Endothelial cell of umbilical vein (primary cell): ENCODE results near the gene PPFIA1. TPM values are rescaled to one million over a fixed set of nuclear protein-coding genes. Genes with fewer than 3 reads are reported as not detected.

ENCODE experiments used
- BruUV-seq: library from RNA; stranded (reverse); fragments of 400-500 nt; replicated peaks from 2 replicates; lab custom pipeline; 2021; lab: Mats Ljungman, UMichigan
- CTCF ChIA-PET: fragments of 300-600, 350-600 bp; sonication (Branson Sonifier 250); formaldehyde crosslinking; loops from one replicate; lab custom pipeline; 2021; ENCODE audit warnings: antibody characterized with exemption, inconsistent platforms; lab: Charles Lee
- POLR2A ChIA-PET: fragments of 300-600, 350-600 bp; sonication (Branson Sonifier 250); formaldehyde crosslinking; loops from one replicate; lab custom pipeline; 2021; ENCODE audit warnings: antibody characterized with exemption, inconsistent platforms; lab: Charles Lee
- DNase-seq: peaks from one replicate; pipeline ENCODE4 v3.0.0-alpha.2; 2011; ENCODE audit warnings: low read depth, low spot score
- FAIRE-seq: peaks from 2 replicates; lab custom pipeline; 2011; peaks lifted over from hg19 to GRCh38; lab: Jason Lieb, UNC
- H2AFZ ChIP-seq: 2 replicates; pipeline ENCODE4 v1.6.0; 2012; ENCODE audit warnings: low read depth, low read length, control low read depth, inconsistent platforms
- H3K27ac ChIP-seq: 2 replicates; pipeline ENCODE4 v1.5.1; 2011; ENCODE audit warnings: low read depth, mild to moderate bottlenecking, control low read depth, low read length, moderate library complexity; ENCODE audit not compliant: insufficient read depth
- H3K27me3 ChIP-seq, 2 experiments: 2 replicates each; pipeline versions ENCODE4 v1.6.0 to v1.6.1; 2011; ENCODE audit warnings: low read length in 2 of 2, mixed read lengths in 1 of 2; ENCODE audit not compliant: control insufficient read depth in 2 of 2, insufficient read depth in 2 of 2
- H3K36me3 ChIP-seq, 2 experiments: 2 replicates in 1 of 2; 3 replicates in 1 of 2; pipeline ENCODE4 v1.5.1; 2011; ENCODE audit warnings: low read length in 2 of 2, mild to moderate bottlenecking in 1 of 2, moderate library complexity in 1 of 2; ENCODE audit not compliant: control insufficient read depth in 2 of 2, insufficient read depth in 2 of 2; ENCODE audit errors: extremely low read depth in 1 of 2
- H3K4me1 ChIP-seq: 3 replicates; pipeline ENCODE4 v1.5.1; 2011; ENCODE audit warnings: mild to moderate bottlenecking, low read length; ENCODE audit not compliant: control insufficient read depth, insufficient read depth; ENCODE audit errors: extremely low read depth
- H3K4me2 ChIP-seq: 2 replicates; pipeline ENCODE4 v1.6.1; 2011; ENCODE audit warnings: low read length, control low read depth, mixed read lengths; ENCODE audit not compliant: insufficient read depth
- H3K4me3 ChIP-seq, 3 experiments: fragments of 200-600 bp in 1 of 3; sonication (generic), shearing (Covaris generic) in 1 of 3; replicated peaks in 1 of 3; 2 replicates each; pipeline ENCODE4 v1.5.1; 2011 to 2016; ENCODE audit warnings: control low read depth in 3 of 3, low read length in 3 of 3, mild to moderate bottlenecking in 2 of 3, inconsistent platforms in 1 of 3, low read depth in 1 of 3, moderate library complexity in 1 of 3; ENCODE audit not compliant: insufficient read depth in 1 of 3
- H3K79me2 ChIP-seq: 2 replicates; pipeline ENCODE4 v1.6.0; 2012; ENCODE audit warnings: low read length, inconsistent platforms; ENCODE audit not compliant: control insufficient read depth, insufficient read depth
- H3K9ac ChIP-seq: replicated peaks from 2 replicates; pipeline ENCODE3; 2011; ENCODE audit warnings: low read length, control low read depth; ENCODE audit not compliant: insufficient read depth; ENCODE audit errors: extremely low read depth
- H3K9me1 ChIP-seq: replicated peaks from 3 replicates; pipeline ENCODE4 v1.6.0; 2011; ENCODE audit warnings: mild to moderate bottlenecking, low read length; ENCODE audit not compliant: control insufficient read depth, insufficient read depth; ENCODE audit errors: extremely low read depth
- H3K9me3 ChIP-seq: replicated peaks from 2 replicates; pipeline ENCODE4 v1.5.1; 2012; ENCODE audit warnings: low read length, inconsistent platforms; ENCODE audit not compliant: control insufficient read depth, insufficient read depth
- H4K20me1 ChIP-seq: replicated peaks from 2 replicates; pipeline ENCODE3; 2011; ENCODE audit warnings: mild to moderate bottlenecking, low read length; ENCODE audit not compliant: control insufficient read depth, insufficient read depth; ENCODE audit errors: extremely low read depth
- CTCF ChIP-seq, 2 donors: IDR thresholded peaks; 1 replicate in 1 of 2; 2 replicates in 1 of 2; pipeline ENCODE4 v1.5.1; 2011; ENCODE audit warnings: low read length in 2 of 2, mild to moderate bottlenecking in 2 of 2, moderate library complexity in 2 of 2, control low read depth in 1 of 2, inconsistent platforms in 1 of 2, low read depth in 1 of 2; ENCODE audit not compliant: insufficient read depth in 1 of 2; ENCODE audit errors: extremely low read depth in 1 of 2
- EZH2 ChIP-seq: IDR thresholded peaks from 2 replicates; pipeline ENCODE4 v1.6.1; 2012; ENCODE audit warnings: borderline replicate concordance, low read depth, mild to moderate bottlenecking, moderate library complexity, low read length, inconsistent platforms; ENCODE audit not compliant: severe bottlenecking
- FOS ChIP-seq: IDR thresholded peaks from 2 replicates; pipeline ENCODE4 v1.6.1; 2011; ENCODE audit warnings: mild to moderate bottlenecking, low read length, moderate library complexity, borderline replicate concordance; ENCODE audit not compliant: insufficient read depth
- GATA2 ChIP-seq: IDR thresholded peaks from 2 replicates; pipeline ENCODE4 v1.7.0; 2011; ENCODE audit warnings: low read depth, mild to moderate bottlenecking, moderate library complexity, mixed read lengths, low read length; ENCODE audit not compliant: insufficient read length, insufficient read depth
- JUN ChIP-seq: IDR thresholded peaks from 2 replicates; pipeline ENCODE4 v1.6.1; 2011; ENCODE audit warnings: borderline replicate concordance, low read depth; ENCODE audit not compliant: insufficient read length, insufficient read depth
- MAX ChIP-seq: IDR thresholded peaks from 2 replicates; pipeline ENCODE4 v1.6.1; 2011; ENCODE audit not compliant: insufficient read depth, insufficient read length
- MYC ChIP-seq: IDR thresholded peaks from one replicate; pipeline ENCODE4 v1.6.1; 2011; ENCODE audit warnings: mild to moderate bottlenecking, low read depth, low read length
- POLR2A ChIP-seq: IDR thresholded peaks from 2 replicates; pipeline ENCODE4 v1.6.1; 2012; ENCODE audit warnings: low read depth, mild to moderate bottlenecking, control low read depth, low read length
- POLR2AphosphoS5 ChIP-seq: IDR thresholded peaks from 2 replicates; pipeline ENCODE4 v1.6.1; 2012; ENCODE audit warnings: low read depth, mild to moderate bottlenecking, control low read depth, low read length, moderate library complexity; ENCODE audit not compliant: insufficient read depth
- dilution Hi-C: fragments of 300-500 bp; cut with MboI; formaldehyde crosslinking; loops from one replicate; pipeline ENCODE4 v1.15.0; 2019; ENCODE audit warnings: low sequenced_read_pairs; ENCODE audit not compliant: extremely low pct_ligation_motif_present
- intact Hi-C: fragments of 100-400 bp; cut with micrococcal nuclease; formaldehyde crosslinking; loops from one replicate; pipeline ENCODE4 v1.10.0; 2022
- polyA plus RNA-seq, 4 experiments: library from polyadenylated mRNA; depleted of rRNA in 3 of 4; stranded (reverse) in 3 of 4; unstranded in 1 of 4; fragments of >200 nt; gene quantifications; 2 replicates each; pipeline versions ENCODE4 v1.2.1 to v1.2.3, GENCODE V29; 2011 to 2012; ENCODE audit warnings: missing spikeins in 1 of 4
- total RNA-seq: library from RNA; stranded (reverse); gene quantifications from 2 replicates; pipeline ENCODE4 v1.2.3, GENCODE V29; 2021

The PPFIA1 gene
- total and polyA plus RNA-seq, 2 donors (not counting 3 experiments of a cell fraction or from before 2014, with no cell fraction given), result 44.3 to 60.9 TPM

- no peaks in the 10 kb centered on the region for H3K9me1 ChIP-seq
- H3K79me2 ChIP-seq, result peaks cover 45% of the 10 kb centered on the region
- no peaks in the 10 kb centered on the region for H4K20me1 ChIP-seq
- H3K27me3 ChIP-seq, result no peaks in the 10 kb centered on the region
- dilution Hi-C loops, result no loop called here
- no peak overlapping the region for H3K4me2 ChIP-seq
- no TSS peak for BruUV-seq
- DNase-seq, result no peak
- TF ChIP-seq EZH2 (no peak), POLR2A (no peak), CTCF (IDR thresholded peaks at IDR 0.05; ENCODE audit: extremely low read depth in 1 of 2, insufficient read depth in 1 of 2, low read depth in 1 of 2, low read length in 2 of 2) (no peak), FOS (no peak), JUN (no peak), MAX (no peak), POLR2AphosphoS5 (no peak), GATA2 (no peak), MYC (no peak)
- intact Hi-C loops, result loop anchor here (10.0 kb wide), 1 partner anchor 53 kb away; no protein-coding TSS in a partner anchor
- no peaks in the 10 kb centered on the region for H3K9me3 ChIP-seq
- H3K9ac ChIP-seq, result no peak overlapping the region
- H3K27ac ChIP-seq, result no peak overlapping the region
- no peak overlapping the region for H3K4me3 ChIP-seq
- H3K4me1 ChIP-seq, result peaks cover 14% of the 10 kb centered on the region
- no peak for FAIRE-seq
- ChIA-PET POLR2A (no interaction called here), CTCF (interaction anchor here (1.4 kb wide), 1 partner anchor 44 kb away, joined by 4 read pairs; no protein-coding TSS in a partner anchor)
- H2AFZ ChIP-seq, result no peak overlapping the region
- H3K36me3 ChIP-seq, result peaks cover 6% of the 10 kb centered on the region in 2 experiments
Observed at GRCh38 chr11:70282012-70282411, 11.5 kb downstream of the PPFIA1 start.
